Peyer's patch (tissue), 4 donors: ENCODE measurements around the gene CCDC71L. TPM values are rescaled to one million over a fixed set of nuclear protein-coding genes. Genes with fewer than 3 reads are reported as not detected.

Experiments used
- DNase-seq, 3 donors: peaks; one replicate each; pipeline ENCODE4 v3.0.0-alpha.2; 2017 to 2019
- H3K27ac ChIP-seq, 4 donors: fragments of 200-600 bp; sonication (generic); one replicate each; pipeline ENCODE4 v1.5.1; 2016 to 2019
- H3K27me3 ChIP-seq, 2 donors: fragments of 200-600 bp; sonication (generic); one replicate each; pipeline ENCODE4 v1.5.1; 2019
- H3K36me3 ChIP-seq, 3 donors: fragments of 200-600 bp; sonication (generic); one replicate each; pipeline ENCODE4 v1.5.1; 2016 to 2019
- H3K4me1 ChIP-seq, 4 donors: fragments of 200-600 bp; sonication (generic); one replicate each; pipeline ENCODE4 v1.5.1; 2016 to 2019
- H3K4me3 ChIP-seq, 4 donors: fragments of 200-600 bp; sonication (generic); 1 replicate in 3 of 4; 2 replicates in 1 of 4; pipeline ENCODE4 v1.5.1; 2016 to 2019; ENCODE audit warnings: mild to moderate bottlenecking in 1 of 4
- H3K9me3 ChIP-seq, 4 donors: fragments of 200-600 bp; sonication (generic); one replicate each; pipeline ENCODE4 v1.5.1; 2016 to 2019; ENCODE audit warnings: mild to moderate bottlenecking in 1 of 4
- POLR2A ChIP-seq, 2 donors: fragments of 450-650 bp; IDR thresholded peaks; one replicate each; pipeline ENCODE4 v1.5.1; 2017; ENCODE audit warnings: antibody characterized with exemption in 2 of 2, mild to moderate bottlenecking in 2 of 2, moderate library complexity in 2 of 2
- total RNA-seq, 4 donors: library from RNA; depleted of rRNA; stranded (reverse); fragments of >200 nt; gene quantifications; one replicate each; pipeline ENCODE4 v1.1.0, GENCODE V29; 2016
- TF ChIP-seq, protein P1 (sequence below), 6 experiments: fragments of 450-650 bp in 4 of 6; fragments of 200-600 bp in 2 of 6; sonication (generic) in 1 of 6; IDR thresholded peaks; one replicate each; pipeline ENCODE4 v1.5.1; 2017 to 2019; ENCODE audit warnings: antibody characterized with exemption in 6 of 6, mild to moderate bottlenecking in 3 of 6, moderate library complexity in 1 of 6

CCDC71L gene
- total RNA-seq, 4 donors from 2014 or later, result 20.3 to 33.8 (median 23.8) TPM

DNA sequence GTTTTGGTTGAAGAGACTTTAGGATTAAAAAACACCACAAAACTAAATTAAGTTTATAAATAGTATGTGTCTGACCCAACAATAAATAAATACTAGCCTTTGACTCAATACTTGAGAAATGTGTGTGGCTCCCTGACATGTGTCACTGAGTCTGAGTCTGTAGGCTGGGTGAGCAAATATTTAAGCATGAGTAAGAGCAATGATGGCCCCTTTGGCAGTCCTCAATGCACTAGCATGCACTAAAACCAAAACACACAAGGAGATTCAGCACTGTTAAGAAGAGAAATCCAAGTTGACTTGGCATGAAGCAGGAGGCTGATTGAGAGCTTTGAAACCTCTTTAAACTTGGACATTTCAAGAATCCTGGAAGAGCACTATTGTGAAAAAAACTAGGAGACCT lies 37.1 kb downstream of the CCDC71L start:
- no peak overlapping the region for H3K4me3 ChIP-seq
- no peaks in the 10 kb centered on the region for H3K36me3 ChIP-seq
- DNase-seq, result no peak
- no peak for TF ChIP-seq POLR2A (IDR thresholded peaks at IDR 0.05)
- TF ChIP-seq, protein P1, sequence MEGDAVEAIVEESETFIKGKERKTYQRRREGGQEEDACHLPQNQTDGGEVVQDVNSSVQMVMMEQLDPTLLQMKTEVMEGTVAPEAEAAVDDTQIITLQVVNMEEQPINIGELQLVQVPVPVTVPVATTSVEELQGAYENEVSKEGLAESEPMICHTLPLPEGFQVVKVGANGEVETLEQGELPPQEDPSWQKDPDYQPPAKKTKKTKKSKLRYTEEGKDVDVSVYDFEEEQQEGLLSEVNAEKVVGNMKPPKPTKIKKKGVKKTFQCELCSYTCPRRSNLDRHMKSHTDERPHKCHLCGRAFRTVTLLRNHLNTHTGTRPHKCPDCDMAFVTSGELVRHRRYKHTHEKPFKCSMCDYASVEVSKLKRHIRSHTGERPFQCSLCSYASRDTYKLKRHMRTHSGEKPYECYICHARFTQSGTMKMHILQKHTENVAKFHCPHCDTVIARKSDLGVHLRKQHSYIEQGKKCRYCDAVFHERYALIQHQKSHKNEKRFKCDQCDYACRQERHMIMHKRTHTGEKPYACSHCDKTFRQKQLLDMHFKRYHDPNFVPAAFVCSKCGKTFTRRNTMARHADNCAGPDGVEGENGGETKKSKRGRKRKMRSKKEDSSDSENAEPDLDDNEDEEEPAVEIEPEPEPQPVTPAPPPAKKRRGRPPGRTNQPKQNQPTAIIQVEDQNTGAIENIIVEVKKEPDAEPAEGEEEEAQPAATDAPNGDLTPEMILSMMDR (IDR thresholded peaks at IDR 0.05), result no peak
- H3K27ac ChIP-seq, result no peak overlapping the region
- peaks cover 0 to 6% (median 0%) of the 10 kb centered on the region in 4 donors for H3K4me1 ChIP-seq
- H3K27me3 ChIP-seq, result no peaks in the 10 kb centered on the region
- H3K9me3 ChIP-seq, result peaks cover 0 to 8% (median 2%) of the 10 kb centered on the region in 4 donors

DNA sequence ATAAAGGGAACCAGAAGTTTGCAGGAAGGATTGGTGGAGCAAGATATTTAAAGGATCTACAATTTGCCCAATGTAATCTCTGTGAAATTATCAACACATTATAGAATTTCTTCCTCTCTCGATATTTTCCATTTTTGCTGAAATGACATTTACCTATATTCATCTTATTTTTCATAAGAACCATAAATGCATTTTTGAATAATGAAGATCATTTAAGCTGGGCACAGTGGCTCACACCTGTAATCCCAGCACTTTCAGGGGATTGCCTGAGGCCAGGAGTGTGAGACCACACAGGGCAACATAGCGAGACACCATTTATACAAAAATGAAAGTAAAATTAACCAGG lies 37.7 kb downstream of the CCDC71L start:
- Histone ChIP-seq H3K9me3 (peaks cover 0 to 8% (median 2%) of the 10 kb centered on the region in 4 donors), H3K27me3 (no peaks in the 10 kb centered on the region), H3K4me3 (no peak overlapping the region), H3K4me1 (peaks cover 0 to 6% (median 0%) of the 10 kb centered on the region in 4 donors), H3K36me3 (no peaks in the 10 kb centered on the region), H3K27ac (peak overlapping the region in 1 of 4 donors; percentile 16)
- no peak for DNase-seq
- no peak for TF ChIP-seq POLR2A (IDR thresholded peaks at IDR 0.05)
- TF ChIP-seq, protein P1 (IDR thresholded peaks at IDR 0.05), result no peak

DNA sequence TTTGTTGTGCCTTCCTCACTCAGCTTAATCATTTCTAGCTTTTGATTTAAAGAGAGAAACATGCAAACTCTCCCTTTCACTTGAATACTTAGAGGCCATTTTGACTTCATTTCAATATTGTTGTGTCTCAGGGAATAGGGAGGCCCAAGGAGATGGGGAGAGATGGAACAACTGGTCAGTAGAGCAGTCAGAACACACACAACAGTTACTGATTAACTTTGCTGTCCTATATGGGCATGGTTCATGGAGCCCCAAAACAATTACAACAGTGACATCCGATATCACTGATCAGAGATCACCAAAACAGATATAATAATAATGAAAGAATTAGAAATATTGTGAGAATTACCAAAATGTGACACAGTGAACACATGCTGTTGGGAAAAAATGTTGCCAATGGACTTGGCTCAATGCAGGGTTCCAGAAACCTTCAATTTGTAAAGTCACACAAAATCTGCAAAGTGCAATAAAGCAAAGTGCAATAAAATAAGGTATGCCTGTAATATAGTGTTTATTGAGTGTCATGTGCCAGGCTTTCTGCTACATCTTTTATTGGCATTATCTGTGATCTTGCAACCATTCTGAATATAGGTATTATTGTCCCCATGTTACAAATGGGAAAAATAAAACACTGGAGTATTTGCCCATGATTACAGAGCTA lies 38.2 kb downstream of the CCDC71L start:
- H3K27ac ChIP-seq, result peak overlapping the region in 1 of 4 donors; percentile 16
- peaks cover 0 to 8% (median 2%) of the 10 kb centered on the region in 4 donors for H3K9me3 ChIP-seq
- H3K4me1 ChIP-seq, result peaks cover 0 to 6% (median 0%) of the 10 kb centered on the region in 4 donors
- no peaks in the 10 kb centered on the region for H3K27me3 ChIP-seq
- H3K36me3 ChIP-seq, result no peaks in the 10 kb centered on the region
- no peak overlapping the region for H3K4me3 ChIP-seq
- TF ChIP-seq, protein P1 (IDR thresholded peaks at IDR 0.05), result no peak
- TF ChIP-seq POLR2A (IDR thresholded peaks at IDR 0.05), result no peak
- no peak for DNase-seq

DNA sequence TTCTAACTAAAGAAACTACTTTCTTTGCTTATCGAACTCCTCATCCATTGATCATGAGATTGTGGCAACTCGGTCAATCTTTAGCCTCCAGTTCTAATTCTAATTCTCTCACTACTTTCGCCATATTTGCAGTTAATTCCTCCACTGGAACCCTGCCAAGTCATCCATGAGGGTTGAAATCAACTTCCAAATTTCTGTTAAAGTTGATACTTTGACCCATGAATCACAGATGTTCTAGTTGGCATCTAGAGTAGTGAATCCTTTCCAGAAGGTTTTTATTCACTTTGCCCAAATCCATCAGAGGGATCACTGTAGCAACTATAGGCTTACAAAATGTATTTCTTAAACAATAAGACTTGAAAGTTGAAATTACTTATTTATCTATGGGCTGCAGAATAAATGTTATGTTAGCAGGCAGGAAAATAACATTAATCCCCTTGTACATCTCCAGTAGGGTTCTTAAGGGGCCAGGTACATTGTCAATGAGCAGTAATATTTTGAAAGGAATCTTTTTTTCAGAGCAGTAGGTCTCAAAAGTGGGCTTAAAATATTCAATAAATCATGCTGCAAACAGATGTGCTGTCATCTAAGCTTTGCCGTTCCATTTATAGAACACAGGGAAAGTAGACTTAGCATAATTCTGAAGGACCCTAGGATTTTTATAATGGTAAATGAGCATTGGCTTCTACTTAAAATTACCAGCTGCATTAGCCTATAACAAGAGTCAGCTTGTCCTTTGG lies 39.4 kb downstream of the CCDC71L start:
- TF ChIP-seq, protein P1 (IDR thresholded peaks at IDR 0.05), result no peak
- TF ChIP-seq POLR2A (IDR thresholded peaks at IDR 0.05), result no peak
- Histone ChIP-seq H3K27ac (no peak overlapping the region), H3K9me3 (peaks cover 0 to 8% (median 2%) of the 10 kb centered on the region in 4 donors), H3K4me1 (peaks cover 0 to 6% (median 0%) of the 10 kb centered on the region in 4 donors), H3K27me3 (no peaks in the 10 kb centered on the region), H3K4me3 (no peak overlapping the region), H3K36me3 (no peaks in the 10 kb centered on the region)
- DNase-seq, result no peak

DNA sequence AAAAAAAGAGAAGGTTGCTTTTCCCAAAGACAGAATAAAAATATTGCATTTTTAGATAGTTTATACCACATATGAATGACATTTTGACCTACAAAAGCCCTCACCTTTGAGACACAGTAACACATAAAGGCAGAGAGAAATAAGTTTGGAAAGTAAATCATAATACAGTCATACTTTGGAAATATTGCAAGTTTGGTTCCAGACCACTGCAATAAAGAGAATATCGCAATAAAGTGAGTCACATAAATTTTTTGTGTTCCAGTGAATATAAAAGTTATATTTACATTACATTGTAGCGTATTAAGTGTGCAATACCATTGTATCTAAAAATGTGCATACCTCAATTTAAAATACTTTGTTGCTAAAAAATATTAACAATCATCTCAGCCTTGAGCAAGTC lies 40.3 kb downstream of the CCDC71L start:
- H3K27ac ChIP-seq, result no peak overlapping the region
- H3K36me3 ChIP-seq, result no peaks in the 10 kb centered on the region
- no peaks in the 10 kb centered on the region for H3K27me3 ChIP-seq
- TF ChIP-seq, protein P1 (IDR thresholded peaks at IDR 0.05), result no peak
- TF ChIP-seq POLR2A (IDR thresholded peaks at IDR 0.05), result no peak
- DNase-seq, result no peak
- no peak overlapping the region for H3K4me3 ChIP-seq
- peaks cover 0 to 8% (median 2%) of the 10 kb centered on the region in 4 donors for H3K9me3 ChIP-seq
- H3K4me1 ChIP-seq, result peaks cover 0 to 3% (median 0%) of the 10 kb centered on the region in 4 donors
